Activated naive CD4-positive, alpha-beta T cell treated with anti-CD3 and anti-CD28 coated beads for 36 hours (primary cell): ENCODE measurements around the gene MRPL23. TPM values are rescaled to one million over a fixed set of nuclear protein-coding genes. Genes with fewer than 3 reads are reported as not detected.

Experiments used
- CTCF ChIA-PET: fragments of 350-600 bp; sonication (Branson Sonifier 250); formaldehyde crosslinking; loops from one replicate; lab custom pipeline; 2021; ENCODE audit warnings: antibody characterized with exemption; lab: Charles Lee
- DNase-seq: peaks from one replicate; pipeline ENCODE4 v3.0.0-alpha.2; 2020
- H3K27ac Mint-ChIP-seq: one replicate; pipeline ENCODE4 v1.8.0; 2021; ENCODE audit warnings: mild to moderate bottlenecking, mixed read lengths
- H3K27me3 Mint-ChIP-seq: one replicate; pipeline ENCODE4 v1.8.0; 2021; ENCODE audit warnings: low read depth, mixed read lengths
- H3K36me3 Mint-ChIP-seq: one replicate; pipeline ENCODE4 v1.8.0; 2021; ENCODE audit warnings: low read depth, mixed read lengths
- H3K4me1 Mint-ChIP-seq: one replicate; pipeline ENCODE4 v1.8.0; 2021; ENCODE audit warnings: low read depth, mixed read lengths
- H3K4me3 Mint-ChIP-seq: one replicate; pipeline ENCODE4 v1.8.0; 2021; ENCODE audit warnings: mild to moderate bottlenecking, moderate library complexity, mixed read lengths
- H3K9me3 Mint-ChIP-seq: one replicate; pipeline ENCODE4 v1.8.0; 2021; ENCODE audit warnings: mixed read lengths
- intact Hi-C: fragments of 100-400 bp; cut with micrococcal nuclease; formaldehyde crosslinking; loops from one replicate; pipeline ENCODE4 v1.15.1; 2023
- total RNA-seq, 2 experiments: library from RNA; stranded (reverse); gene quantifications; one replicate each; pipeline ENCODE4 v1.2.3, GENCODE V29; 2021

Gene MRPL23
- total RNA-seq, 2 experiments from 2014 or later = 125 to 127 TPM

GRCh38 chr11:1931341-1932104, 15.6 kb upstream of the MRPL23 start:
- H3K27me3 Mint-ChIP-seq = no peaks in the 10 kb centered on the region
- intact Hi-C loops = no loop called here
- no peak overlapping the region for H3K4me3 Mint-ChIP-seq
- CTCF ChIA-PET = interaction anchor here (0.6 kb wide), 1 partner anchor 382 kb away, joined by 3 read pairs; no protein-coding TSS in a partner anchor
- H3K9me3 Mint-ChIP-seq = no peaks in the 10 kb centered on the region
- DNase-seq = no peak
- no peaks in the 10 kb centered on the region for H3K36me3 Mint-ChIP-seq
- no peak overlapping the region for H3K27ac Mint-ChIP-seq
- H3K4me1 Mint-ChIP-seq = peaks cover 4% of the 10 kb centered on the region

DNA sequence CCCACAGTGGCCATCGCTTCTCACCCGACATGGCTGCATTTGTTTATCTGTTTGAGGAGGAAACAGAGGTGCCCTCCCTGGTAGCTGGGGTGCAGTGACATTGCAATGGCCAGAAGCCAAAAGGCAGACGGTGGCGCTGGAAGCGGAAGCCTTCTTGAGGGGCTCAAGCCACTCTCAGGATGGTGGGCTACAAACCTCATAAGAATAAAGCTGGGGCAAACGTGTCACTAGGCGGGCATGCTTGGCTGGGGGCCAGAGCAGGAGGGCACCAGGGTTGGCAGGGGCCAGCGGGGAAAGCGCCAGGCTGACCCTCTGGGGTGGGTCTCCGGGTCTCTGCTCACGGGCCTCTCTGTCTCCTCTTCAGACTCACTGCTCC, 15.0 kb upstream of the MRPL23 start:
- H3K9me3 Mint-ChIP-seq = no peaks in the 10 kb centered on the region
- no peak overlapping the region for H3K27ac Mint-ChIP-seq
- H3K36me3 Mint-ChIP-seq = no peaks in the 10 kb centered on the region
- CTCF ChIA-PET = interaction anchor here (0.6 kb wide), 1 partner anchor 238 kb away, joined by 3 read pairs; no protein-coding TSS in a partner anchor
- no peak overlapping the region for H3K4me3 Mint-ChIP-seq
- no peaks in the 10 kb centered on the region for H3K27me3 Mint-ChIP-seq
- intact Hi-C loops = no loop called here
- H3K4me1 Mint-ChIP-seq = peaks cover 4% of the 10 kb centered on the region
- DNase-seq = no peak

GRCh38 chr11:1932681-1933080, 14.5 kb upstream of the MRPL23 start:
- H3K4me3 Mint-ChIP-seq = no peak overlapping the region
- H3K27me3 Mint-ChIP-seq = no peaks in the 10 kb centered on the region
- H3K9me3 Mint-ChIP-seq = no peaks in the 10 kb centered on the region
- no peaks in the 10 kb centered on the region for H3K36me3 Mint-ChIP-seq
- CTCF ChIA-PET = interaction anchor here (0.6 kb wide), 1 partner anchor 238 kb away, joined by 3 read pairs; no protein-coding TSS in a partner anchor
- H3K4me1 Mint-ChIP-seq = peaks cover 4% of the 10 kb centered on the region
- DNase-seq = no peak
- no peak overlapping the region for H3K27ac Mint-ChIP-seq
- intact Hi-C loops = no loop called here

DNA sequence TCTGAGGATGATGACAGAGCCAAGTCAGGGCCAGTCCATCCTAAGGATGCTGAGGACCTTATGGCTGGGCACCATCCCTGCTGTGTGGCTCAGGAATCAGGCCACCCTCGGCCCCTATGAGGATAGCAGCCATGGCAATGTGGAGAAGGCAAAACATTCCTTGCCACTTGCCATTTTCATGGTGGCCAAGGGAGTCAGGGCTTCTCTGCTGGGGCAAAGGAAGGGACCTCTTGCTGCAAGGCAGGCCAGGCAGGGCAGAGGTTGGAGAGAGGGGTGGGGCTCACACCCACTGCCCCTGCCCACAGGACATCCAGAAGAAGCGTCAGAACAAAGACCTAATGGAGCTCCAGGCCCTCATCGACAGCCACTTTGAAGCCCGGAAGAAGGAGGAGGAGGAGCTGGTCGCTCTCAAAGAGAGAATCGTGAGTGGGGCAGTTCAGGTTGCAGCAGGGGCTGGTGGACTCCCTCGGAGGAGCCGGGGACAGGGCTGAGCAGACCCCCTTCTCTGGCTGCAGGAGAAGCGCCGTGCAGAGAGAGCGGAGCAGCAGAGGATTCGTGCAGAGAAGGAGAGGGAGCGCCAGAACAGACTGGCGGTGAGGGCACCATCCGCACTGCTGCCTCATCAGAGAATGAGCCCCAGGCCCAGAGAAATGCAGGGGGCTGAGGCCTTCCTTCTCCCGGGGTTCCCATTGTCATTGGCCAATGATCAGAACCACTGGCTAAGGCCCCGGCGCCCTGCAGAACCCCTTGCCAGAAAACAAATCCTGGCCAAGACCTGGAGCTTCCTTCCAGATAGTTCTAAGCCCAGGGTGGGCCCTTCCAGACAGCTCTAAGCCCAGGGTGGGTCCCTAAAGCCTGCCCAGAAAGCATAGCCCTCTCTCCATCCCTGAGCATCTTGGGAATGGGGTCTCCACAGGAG, 13.5 kb upstream of the MRPL23 start:
- no peaks in the 10 kb centered on the region for H3K36me3 Mint-ChIP-seq
- H3K4me1 Mint-ChIP-seq = peaks cover 4% of the 10 kb centered on the region
- no peak overlapping the region for H3K4me3 Mint-ChIP-seq
- H3K27ac Mint-ChIP-seq = no peak overlapping the region
- no peaks in the 10 kb centered on the region for H3K9me3 Mint-ChIP-seq
- CTCF ChIA-PET = no interaction called here
- no peak for DNase-seq
- intact Hi-C loops = no loop called here
- no peaks in the 10 kb centered on the region for H3K27me3 Mint-ChIP-seq

GRCh38 chr11:1934335-1935155, 12.6 kb upstream of the MRPL23 start:
- intact Hi-C loops = no loop called here
- H3K36me3 Mint-ChIP-seq = no peaks in the 10 kb centered on the region
- CTCF ChIA-PET = interaction anchor here (1.2 kb wide), 1 partner anchor 52 kb away, joined by 3 read pairs; no protein-coding TSS in a partner anchor
- H3K4me1 Mint-ChIP-seq = peaks cover 7% of the 10 kb centered on the region
- no peaks in the 10 kb centered on the region for H3K9me3 Mint-ChIP-seq
- no peak for DNase-seq
- no peaks in the 10 kb centered on the region for H3K27me3 Mint-ChIP-seq
- no peak overlapping the region for H3K4me3 Mint-ChIP-seq
- H3K27ac Mint-ChIP-seq = no peak overlapping the region

- no peaks in the 10 kb centered on the region for H3K36me3 Mint-ChIP-seq
- no peak overlapping the region for H3K27ac Mint-ChIP-seq
- DNase-seq = no peak
- intact Hi-C loops = no loop called here
- H3K4me1 Mint-ChIP-seq = peaks cover 5% of the 10 kb centered on the region
- H3K9me3 Mint-ChIP-seq = no peaks in the 10 kb centered on the region
- no peaks in the 10 kb centered on the region for H3K27me3 Mint-ChIP-seq
- no peak overlapping the region for H3K4me3 Mint-ChIP-seq
- CTCF ChIA-PET = interaction anchor here (1.2 kb wide), 1 partner anchor 53 kb away, joined by 3 read pairs; no protein-coding TSS in a partner anchor
These were observed 11.7 kb upstream of the MRPL23 start for GRCh38 chr11:1935156-1936071.

DNA sequence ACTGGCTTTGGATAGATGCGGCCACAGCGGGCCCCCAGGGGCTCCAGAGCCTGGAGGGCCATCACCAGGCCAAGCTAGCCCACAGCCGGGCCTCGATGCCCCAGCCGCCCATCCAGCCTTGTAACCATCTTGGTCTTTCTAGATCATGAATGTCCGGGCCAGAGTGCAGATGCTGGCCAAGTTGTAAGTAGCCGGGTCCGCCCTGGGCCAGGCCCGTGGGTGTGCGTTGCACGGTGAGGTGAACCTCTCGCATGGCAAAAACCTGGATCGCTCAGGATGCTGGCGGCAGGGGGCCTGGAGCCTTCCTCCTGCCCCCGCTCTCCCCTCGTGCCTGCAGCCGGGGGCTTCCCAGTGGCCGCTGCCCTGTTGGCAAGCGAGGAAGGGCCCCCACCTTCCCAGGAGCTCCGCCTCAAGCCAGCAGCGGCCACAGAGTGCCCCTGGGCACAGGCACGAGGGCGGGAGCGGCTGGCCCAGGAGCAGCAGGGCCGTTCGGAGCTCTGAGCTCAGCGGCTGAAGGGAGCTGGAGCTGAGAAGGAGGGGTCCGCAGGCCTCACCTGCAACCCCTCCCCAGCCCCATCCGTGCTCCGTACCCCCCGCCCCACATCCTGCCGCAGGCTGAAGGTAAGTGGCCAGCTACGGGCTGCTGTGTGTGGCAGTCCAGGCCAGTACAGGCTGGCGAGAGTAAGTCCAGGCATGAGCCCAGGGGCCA, 10.9 kb upstream of the MRPL23 start:
- no peak for DNase-seq
- CTCF ChIA-PET = no interaction called here
- H3K4me1 Mint-ChIP-seq = peaks cover 3% of the 10 kb centered on the region
- no peaks in the 10 kb centered on the region for H3K36me3 Mint-ChIP-seq
- no peaks in the 10 kb centered on the region for H3K9me3 Mint-ChIP-seq
- no peaks in the 10 kb centered on the region for H3K27me3 Mint-ChIP-seq
- H3K27ac Mint-ChIP-seq = no peak overlapping the region
- no peak overlapping the region for H3K4me3 Mint-ChIP-seq
- intact Hi-C loops = no loop called here

- no peak for DNase-seq
- no peak overlapping the region for H3K27ac Mint-ChIP-seq
- H3K9me3 Mint-ChIP-seq = no peaks in the 10 kb centered on the region
- no peaks in the 10 kb centered on the region for H3K27me3 Mint-ChIP-seq
- no peaks in the 10 kb centered on the region for H3K36me3 Mint-ChIP-seq
- peaks cover 3% of the 10 kb centered on the region for H3K4me1 Mint-ChIP-seq
- intact Hi-C loops = no loop called here
- no peak overlapping the region for H3K4me3 Mint-ChIP-seq
- CTCF ChIA-PET = interaction anchor here (0.8 kb wide), 1 partner anchor 284 kb away, joined by 4 read pairs; no protein-coding TSS in a partner anchor
These were observed 10.1 kb upstream of the MRPL23 start for GRCh38 chr11:1936781-1937615.

- peaks cover 3% of the 10 kb centered on the region for H3K4me1 Mint-ChIP-seq
- no peak overlapping the region for H3K27ac Mint-ChIP-seq
- no peaks in the 10 kb centered on the region for H3K27me3 Mint-ChIP-seq
- H3K9me3 Mint-ChIP-seq = no peaks in the 10 kb centered on the region
- no peak for DNase-seq
- no peaks in the 10 kb centered on the region for H3K36me3 Mint-ChIP-seq
- CTCF ChIA-PET = interaction anchor here (0.8 kb wide), 2 partner anchors 30 to 285 kb away, joined by 3 to 4 read pairs; no protein-coding TSS in a partner anchor
- no peak overlapping the region for H3K4me3 Mint-ChIP-seq
- intact Hi-C loops = no loop called here
These were observed 9.4 kb upstream of the MRPL23 start for GRCh38 chr11:1937616-1938342.
